Erythroblast (primary cell): ENCODE data around the gene ANKRD9.

Experiments used
- GATA1 ChIP-seq: IDR thresholded peaks from 2 replicates; pipeline ENCODE4 v1.6.1; 2011; ENCODE audit warnings: low read depth, mild to moderate bottlenecking, control low read depth, low read length, moderate library complexity
- POLR2A ChIP-seq: IDR thresholded peaks from 2 replicates; pipeline ENCODE4 v1.6.1; 2011; ENCODE audit warnings: mild to moderate bottlenecking, low read length

DNA sequence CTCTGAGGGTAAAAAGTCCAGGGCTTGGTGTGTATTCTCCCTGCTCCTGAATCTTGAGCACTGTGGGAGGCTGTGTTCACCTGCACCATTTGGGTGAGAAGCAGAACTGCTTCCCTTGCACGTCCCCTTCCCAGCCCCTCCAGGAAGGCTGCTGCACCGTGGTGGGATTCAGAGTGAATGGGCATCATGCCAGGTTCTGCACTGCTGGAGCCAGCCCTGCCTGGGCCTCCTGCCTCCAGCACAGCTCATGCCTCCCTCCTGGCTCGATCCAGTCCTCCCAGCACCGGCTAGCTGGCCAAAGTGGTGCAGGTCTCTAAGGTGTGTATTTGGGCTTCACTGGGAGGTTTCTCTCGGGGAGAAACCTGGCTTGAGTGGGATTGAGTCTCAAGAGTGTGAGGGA is 54.9 kb downstream of the ANKRD9 start:
- TF ChIP-seq POLR2A: no peak
- TF ChIP-seq GATA1: no peak
